IMR-90 (cell line): ENCODE results near the gene SNX30. TPM values are rescaled to one million over a fixed set of nuclear protein-coding genes. Genes with fewer than 3 reads are reported as not detected.

ENCODE experiments used
- ATAC-seq: fragments of 200-7000 bp; cut with Tn5 transposase; 2 replicates; pipeline ENCODE4 v1.9.1; 2020; ENCODE audit warnings: low read depth, mild to moderate bottlenecking, moderate library complexity
- BruUV-seq: library from RNA; stranded (reverse); fragments of 400-500 nt; replicated peaks from 2 replicates; lab custom pipeline; 2021; lab: Mats Ljungman, UMichigan
- CTCF ChIA-PET: fragments of 300-600 bp; formaldehyde crosslinking; extraction: SDS; loops from one replicate; lab custom pipeline; 2021; ENCODE audit warnings: antibody characterized with exemption; lab: Yijun Ruan, JAX
- POLR2A ChIA-PET: fragments of 300-600 bp; sonication (Branson Sonifier 250); formaldehyde crosslinking; loops from one replicate; lab custom pipeline; 2022; ENCODE audit warnings: antibody characterized with exemption; ENCODE audit not compliant: unreplicated experiment; lab: Charles Lee
- DNase-seq: peaks from one replicate; pipeline ENCODE4 v3.0.0; 2013
- H2AFZ ChIP-seq: replicated peaks from 2 replicates; pipeline ENCODE3; 2013; ENCODE audit warnings: low read length, mild to moderate bottlenecking; ENCODE audit not compliant: poor library complexity
- H2AK5ac ChIP-seq: 2 replicates; pipeline ENCODE4 v1.6.1; 2013; ENCODE audit warnings: low read depth, low read length, inconsistent platforms
- H2AK9ac ChIP-seq: replicated peaks from 2 replicates; pipeline ENCODE3; 2013; ENCODE audit warnings: mild to moderate bottlenecking, low read depth, low read length, moderate library complexity; ENCODE audit not compliant: poor library complexity
- H2BK120ac ChIP-seq: 2 replicates; pipeline ENCODE4 v1.6.1; 2013; ENCODE audit warnings: low read depth, low read length, inconsistent platforms
- H2BK15ac ChIP-seq: 3 replicates; pipeline ENCODE4 v1.6.1; 2013; ENCODE audit warnings: low read depth, low read length, inconsistent platforms
- H2BK20ac ChIP-seq: 2 replicates; pipeline ENCODE4 v1.6.1; 2013; ENCODE audit warnings: low read depth, mild to moderate bottlenecking, inconsistent platforms, low read length, moderate library complexity
- H2BK5ac ChIP-seq: 2 replicates; pipeline ENCODE4 v1.6.1; 2013; ENCODE audit warnings: mild to moderate bottlenecking, low read depth, low read length, inconsistent platforms; ENCODE audit not compliant: poor library complexity, severe bottlenecking
- H3K14ac ChIP-seq: replicated peaks from 2 replicates; pipeline ENCODE4 v1.6.1; 2013; ENCODE audit warnings: low read depth, low read length, inconsistent platforms
- H3K18ac ChIP-seq: 2 replicates; pipeline ENCODE4 v1.6.1; 2013; ENCODE audit warnings: low read depth, low read length, control low read depth
- H3K23ac ChIP-seq: 2 replicates; pipeline ENCODE4 v1.6.1; 2013; ENCODE audit warnings: low read depth, low read length, inconsistent platforms
- H3K27ac ChIP-seq: 2 replicates; pipeline ENCODE4 v1.5.1; 2013; ENCODE audit warnings: mild to moderate bottlenecking, control low read depth, low read length; ENCODE audit not compliant: insufficient read depth
- H3K27me3 ChIP-seq: 2 replicates; pipeline ENCODE4 v1.6.1; 2013; ENCODE audit warnings: low read length; ENCODE audit not compliant: control insufficient read depth, insufficient read depth
- H3K36me3 ChIP-seq: 2 replicates; pipeline ENCODE4 v1.6.1; 2013; ENCODE audit warnings: low read length, mixed read lengths; ENCODE audit not compliant: control insufficient read depth, insufficient read depth
- H3K4ac ChIP-seq: 2 replicates; pipeline ENCODE4 v1.6.1; 2013; ENCODE audit warnings: low read depth, low read length, inconsistent platforms
- H3K4me1 ChIP-seq: 2 replicates; pipeline ENCODE4 v1.6.1; 2013; ENCODE audit warnings: low read length, mixed read lengths; ENCODE audit not compliant: control insufficient read depth, insufficient read depth
- H3K4me2 ChIP-seq: 2 replicates; pipeline ENCODE4 v1.6.1; 2013; ENCODE audit warnings: low read depth, mild to moderate bottlenecking, control low read depth, low read length, moderate library complexity
- H3K4me3 ChIP-seq: 2 replicates; pipeline ENCODE4 v1.5.1; 2013; ENCODE audit warnings: low read depth, mild to moderate bottlenecking, control low read depth, low read length, moderate library complexity; ENCODE audit not compliant: insufficient read depth
- H3K56ac ChIP-seq: 2 replicates; pipeline ENCODE4 v1.6.1; 2013; ENCODE audit warnings: low read length, inconsistent platforms; ENCODE audit not compliant: insufficient read depth; ENCODE audit errors: extremely low read depth
- H3K79me1 ChIP-seq, 2 experiments: 2 replicates each; pipeline ENCODE4 v1.6.1; 2013; ENCODE audit warnings: low read length in 2 of 2, inconsistent platforms in 1 of 2, low read depth in 1 of 2
- H3K9ac ChIP-seq: 2 replicates; pipeline ENCODE4 v1.6.1; 2013; ENCODE audit warnings: low read depth, low read length, control low read depth
- H3K9me1 ChIP-seq: 2 replicates; pipeline ENCODE4 v1.6.1; 2013; ENCODE audit warnings: low read length, inconsistent platforms; ENCODE audit not compliant: insufficient read depth
- H3K9me3 ChIP-seq: 2 replicates; pipeline ENCODE4 v1.6.1; 2013; ENCODE audit warnings: low read length; ENCODE audit not compliant: control insufficient read depth, insufficient read depth
- H4K20me1 ChIP-seq: 2 replicates; pipeline ENCODE4 v1.6.1; 2013; ENCODE audit warnings: low read length, inconsistent platforms; ENCODE audit not compliant: insufficient read depth
- H4K5ac ChIP-seq: 2 replicates; pipeline ENCODE4 v1.6.1; 2013; ENCODE audit warnings: mild to moderate bottlenecking, low read depth, low read length, control low read depth
- H4K8ac ChIP-seq, 2 experiments: 2 replicates each; pipeline ENCODE4 v1.6.1; 2013; ENCODE audit warnings: low read depth in 2 of 2, low read length in 2 of 2, control low read depth in 1 of 2, inconsistent platforms in 1 of 2
- H4K91ac ChIP-seq: 2 replicates; pipeline ENCODE4 v1.6.1; 2013; ENCODE audit warnings: low read depth, low read length, inconsistent platforms; ENCODE audit not compliant: insufficient read depth
- CEBPB ChIP-seq: IDR thresholded peaks from 2 replicates; pipeline ENCODE4 v1.6.1; 2012; ENCODE audit warnings: low read depth, low read length, improper control_type of control experiment
- CHD1 ChIP-seq: IDR thresholded peaks from 2 replicates; pipeline ENCODE4 v1.6.1; 2012; ENCODE audit warnings: low read depth, low read length, improper control_type of control experiment
- WGBS, 2 experiments: methylation state at CpG; one replicate each; pipeline versions ENCODE4 v1.1.5 to v1.1.7; 2013; ENCODE audit warnings: missing lambda C conversion rate in 2 of 2; ENCODE audit not compliant: insufficient read length in 1 of 2; ENCODE audit errors: extremely low coverage in 2 of 2; 5-methylcytosine and 5-hydroxymethylcytosine counted together
- dilution Hi-C: fragments of 300-500 bp; cut with HindIII; formaldehyde crosslinking; loops from one replicate; pipeline ENCODE4 v1.14.3; 2018; ENCODE audit warnings: low sequenced_read_pairs; ENCODE audit not compliant: unreplicated experiment
- in situ Hi-C: fragments of 300-500 bp; cut with MboI; formaldehyde crosslinking; loops from 3 replicates; pipeline ENCODE4 v1.14.3; 2019; ENCODE audit warnings: low sequenced_read_pairs, inconsistent platforms, mixed read lengths
- intact Hi-C: fragments of 100-400 bp; cut with micrococcal nuclease; formaldehyde crosslinking; loops from 2 replicates; pipeline ENCODE4 v1.10.0; 2022
- polyA plus RNA-seq, 3 experiments: library from polyadenylated mRNA; depleted of rRNA; stranded (reverse); fragments of >200 nt; gene quantifications; 2 replicates each; pipeline ENCODE4 v1.2.3, GENCODE V29; 2012; ENCODE audit warnings: low replicate concordance in 1 of 3
- total RNA-seq: library from RNA; depleted of rRNA; stranded (reverse); fragments of >200 nt; gene quantifications from 2 replicates; pipeline ENCODE4 v1.2.3, GENCODE V29; 2012

The SNX30 gene
- total and polyA plus RNA-seq, 2 of the 4 experiments (the other 2 are of a cell fraction), result 8.0 to 18.8 TPM

- Histone ChIP-seq H2BK5ac (no peak overlapping the region), H2AK5ac (no peak overlapping the region), H4K20me1 (peaks cover 13% of the 10 kb centered on the region), H3K9me3 (no peaks in the 10 kb centered on the region), H3K36me3 (peaks cover 4% of the 10 kb centered on the region; the same call in 1 of the 2 replicates), H2AFZ (no peak overlapping the region), H3K9me1 (peaks cover 12% of the 10 kb centered on the region), H3K23ac (no peak overlapping the region; the same call in 1 of the 2 replicates), H4K91ac (no peak overlapping the region), H3K18ac (no peak overlapping the region), H3K4me2 (no peak overlapping the region), H3K27me3 (no peaks in the 10 kb centered on the region), H4K5ac (no peak overlapping the region), H3K14ac (no peak overlapping the region), H3K9ac (no peak overlapping the region), H2BK120ac (no peak overlapping the region), H3K27ac (no peak overlapping the region), H3K4me1 (0 out of 2 replicates have a peak, but pooled peaks cover 2% of the 10 kb centered on the region), H3K56ac (no peak overlapping the region), H3K4me3 (no peak overlapping the region), H2AK9ac (no peak overlapping the region), H3K79me1 (peaks cover 12 to 20% of the 10 kb centered on the region in 2 experiments), H2BK15ac (no peak overlapping the region), H4K8ac (no peak overlapping the region), H2BK20ac (no peak overlapping the region), H3K4ac (no peak overlapping the region)
- in situ Hi-C loops (loop anchor here (25.0 kb wide), 1 partner anchor 347 kb away; no protein-coding TSS in a partner anchor), intact Hi-C loops (no loop called here), dilution Hi-C loops (no loop called here)
- WGBS, 2 experiments, result 100% methylated on average over 2 of the region's 7 CpGs; no CpG with 5 or more reads in 1 of the 2 experiments
- ChIA-PET CTCF (interaction anchor here (1.9 kb wide), 1 partner anchor 10 kb away, joined by 6 read pairs; no protein-coding TSS in a partner anchor), POLR2A (no interaction called here)
- DNase-seq (no peak), ATAC-seq (no peak)
- TF ChIP-seq CHD1, result no peak
- TF ChIP-seq CEBPB, result no peak
- no TSS peak for BruUV-seq
Measured at GRCh38 chr9:112809351-112809848, 58.8 kb downstream of the SNX30 start.
